ENCODE measurements around the gene SGO1.
"Not testable (repeated sequence)": the region's sequence is repeated elsewhere in the genome, so short reads cannot be mapped to it uniquely, and the experiment has no call there.

The SGO1 gene

DNA sequence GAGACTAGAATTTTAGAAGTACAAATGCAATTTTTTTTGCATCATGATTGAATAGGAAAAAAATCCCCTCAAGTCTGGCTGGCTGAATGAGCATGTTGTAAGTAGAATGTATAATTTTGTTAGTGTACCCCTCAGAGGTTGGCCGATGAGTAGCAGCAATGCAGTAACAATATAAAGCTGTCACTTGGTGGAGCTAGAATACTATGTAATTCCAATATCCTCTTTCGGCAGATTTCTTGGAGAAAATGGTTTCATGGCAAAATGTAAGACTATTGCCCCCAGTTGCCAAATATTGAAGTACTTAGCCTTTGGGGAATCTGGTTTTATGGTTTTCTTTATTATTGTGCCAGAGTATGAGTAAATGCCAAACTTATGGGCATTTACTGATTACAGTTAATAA is 39.8 kb upstream of the SGO1 start:
- Histone ChIP-seq H3K4me1 (no peaks in the 10 kb centered on the region), H3K4me2 (ENCODE audit: low read length) (no peak overlapping the region), H3K27me3 (ENCODE audit: control insufficient read depth, insufficient read depth, low read length) (no peaks in the 10 kb centered on the region), H3K4me3 (ENCODE audit: low read depth, low read length) (no peak overlapping the region), H3K79me2 (no peaks in the 10 kb centered on the region), H2AFZ (peak overlapping the region; percentile 45), H3K27ac (no peak overlapping the region), H3K9me3 (ENCODE audit: control insufficient read depth, low read length) (no peaks in the 10 kb centered on the region), H3K36me3 (ENCODE audit: control insufficient read depth, insufficient read depth, low read length) (no peaks in the 10 kb centered on the region), H3K9ac (no peak overlapping the region)
- TF ChIP-seq, protein P1, sequence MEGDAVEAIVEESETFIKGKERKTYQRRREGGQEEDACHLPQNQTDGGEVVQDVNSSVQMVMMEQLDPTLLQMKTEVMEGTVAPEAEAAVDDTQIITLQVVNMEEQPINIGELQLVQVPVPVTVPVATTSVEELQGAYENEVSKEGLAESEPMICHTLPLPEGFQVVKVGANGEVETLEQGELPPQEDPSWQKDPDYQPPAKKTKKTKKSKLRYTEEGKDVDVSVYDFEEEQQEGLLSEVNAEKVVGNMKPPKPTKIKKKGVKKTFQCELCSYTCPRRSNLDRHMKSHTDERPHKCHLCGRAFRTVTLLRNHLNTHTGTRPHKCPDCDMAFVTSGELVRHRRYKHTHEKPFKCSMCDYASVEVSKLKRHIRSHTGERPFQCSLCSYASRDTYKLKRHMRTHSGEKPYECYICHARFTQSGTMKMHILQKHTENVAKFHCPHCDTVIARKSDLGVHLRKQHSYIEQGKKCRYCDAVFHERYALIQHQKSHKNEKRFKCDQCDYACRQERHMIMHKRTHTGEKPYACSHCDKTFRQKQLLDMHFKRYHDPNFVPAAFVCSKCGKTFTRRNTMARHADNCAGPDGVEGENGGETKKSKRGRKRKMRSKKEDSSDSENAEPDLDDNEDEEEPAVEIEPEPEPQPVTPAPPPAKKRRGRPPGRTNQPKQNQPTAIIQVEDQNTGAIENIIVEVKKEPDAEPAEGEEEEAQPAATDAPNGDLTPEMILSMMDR (IDR thresholded peaks at IDR 0.05): peak; percentile 20

- H3K36me3 ChIP-seq (ENCODE audit: control insufficient read depth, insufficient read depth, low read length): no peaks in the 10 kb centered on the region
- no peak overlapping the region for H3K27ac ChIP-seq
- H3K27me3 ChIP-seq (ENCODE audit: control insufficient read depth, insufficient read depth, low read length): no peaks in the 10 kb centered on the region
- H3K79me2 ChIP-seq: no peaks in the 10 kb centered on the region
- no peak overlapping the region for H3K9ac ChIP-seq
- no peaks in the 10 kb centered on the region for H3K4me1 ChIP-seq
- H3K4me2 ChIP-seq (ENCODE audit: low read length): no peak overlapping the region
- no peaks in the 10 kb centered on the region for H3K9me3 ChIP-seq (ENCODE audit: control insufficient read depth, low read length)
- no peak overlapping the region for H3K4me3 ChIP-seq (ENCODE audit: low read depth, low read length)
- TF ChIP-seq, protein P1 (IDR thresholded peaks at IDR 0.05): no peak
- H2AFZ ChIP-seq: no peak overlapping the region
Measured at GRCh38 chr3:20222274-20222673, 36.3 kb upstream of the SGO1 start.

GRCh38 chr3:20218215-20218614 is 32.2 kb upstream of the SGO1 start:
- H3K36me3 ChIP-seq (ENCODE audit: control insufficient read depth, insufficient read depth, low read length): no peaks in the 10 kb centered on the region
- no peaks in the 10 kb centered on the region for H3K27me3 ChIP-seq (ENCODE audit: control insufficient read depth, insufficient read depth, low read length)
- H3K4me3 ChIP-seq (ENCODE audit: low read depth, low read length): no peak overlapping the region
- no peak overlapping the region for H2AFZ ChIP-seq
- no peak overlapping the region for H3K9ac ChIP-seq
- TF ChIP-seq, protein P1 (IDR thresholded peaks at IDR 0.05): no peak
- H3K4me2 ChIP-seq (ENCODE audit: low read length): no peak overlapping the region
- H3K9me3 ChIP-seq (ENCODE audit: control insufficient read depth, low read length): no peaks in the 10 kb centered on the region
- no peaks in the 10 kb centered on the region for H3K4me1 ChIP-seq
- no peaks in the 10 kb centered on the region for H3K79me2 ChIP-seq
- no peak overlapping the region for H3K27ac ChIP-seq

- H3K79me2 ChIP-seq: no peaks in the 10 kb centered on the region
- no peak overlapping the region for H3K4me2 ChIP-seq (ENCODE audit: low read length)
- H3K4me3 ChIP-seq (ENCODE audit: low read depth, low read length): no peak overlapping the region
- H2AFZ ChIP-seq: no peak overlapping the region
- no peaks in the 10 kb centered on the region for H3K4me1 ChIP-seq
- no peaks in the 10 kb centered on the region for H3K27me3 ChIP-seq (ENCODE audit: control insufficient read depth, insufficient read depth, low read length)
- no peaks in the 10 kb centered on the region for H3K9me3 ChIP-seq (ENCODE audit: control insufficient read depth, low read length)
- TF ChIP-seq, protein P1 (IDR thresholded peaks at IDR 0.05): no peak
- H3K36me3 ChIP-seq (ENCODE audit: control insufficient read depth, insufficient read depth, low read length): no peaks in the 10 kb centered on the region
- H3K9ac ChIP-seq: no peak overlapping the region
- no peak overlapping the region for H3K27ac ChIP-seq
Measured at GRCh38 chr3:20215636-20216035, 29.6 kb upstream of the SGO1 start.

DNA sequence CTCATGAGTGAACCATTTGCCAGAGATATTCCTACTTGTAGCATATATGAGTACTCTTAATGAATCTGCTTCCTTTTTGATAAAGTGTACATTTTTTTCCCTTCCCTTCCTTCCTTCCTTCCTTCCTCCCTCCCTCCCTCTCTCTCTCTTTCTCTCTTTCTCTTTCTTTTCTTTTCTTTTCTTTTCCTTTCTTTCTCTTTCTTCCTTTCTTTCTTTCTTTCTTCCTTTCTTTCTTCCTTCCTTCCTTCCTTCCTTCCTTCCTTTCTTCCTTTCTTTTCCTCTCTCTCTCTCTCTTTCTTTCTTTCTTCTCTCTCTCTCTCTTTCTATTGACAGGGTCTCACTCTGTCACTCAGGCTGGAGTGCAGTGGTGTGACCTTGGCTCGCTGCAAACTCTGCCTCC is 27.5 kb upstream of the SGO1 start:
- not testable (repeated sequence) for H3K4me2 ChIP-seq (ENCODE audit: low read length); H3K27me3 ChIP-seq (ENCODE audit: control insufficient read depth, insufficient read depth, low read length); H3K4me3 ChIP-seq (ENCODE audit: low read depth, low read length); H3K9ac ChIP-seq; H3K4me1 ChIP-seq; H3K27ac ChIP-seq; H3K36me3 ChIP-seq (ENCODE audit: control insufficient read depth, insufficient read depth, low read length); H2AFZ ChIP-seq; H3K79me2 ChIP-seq; H3K9me3 ChIP-seq (ENCODE audit: control insufficient read depth, low read length)

GRCh38 chr3:20207945-20208344 is 21.9 kb upstream of the SGO1 start:
- not testable (repeated sequence) for H3K36me3 ChIP-seq (ENCODE audit: control insufficient read depth, insufficient read depth, low read length); H3K9ac ChIP-seq; H3K27ac ChIP-seq; H3K4me3 ChIP-seq (ENCODE audit: low read depth, low read length); H3K9me3 ChIP-seq (ENCODE audit: control insufficient read depth, low read length); H3K4me2 ChIP-seq (ENCODE audit: low read length); H3K27me3 ChIP-seq (ENCODE audit: control insufficient read depth, insufficient read depth, low read length); H3K4me1 ChIP-seq; H3K79me2 ChIP-seq; H2AFZ ChIP-seq

GRCh38 chr3:20205898-20206297 is 19.9 kb upstream of the SGO1 start:
- H3K4me2 ChIP-seq (ENCODE audit: low read length); H3K4me3 ChIP-seq (ENCODE audit: low read depth, low read length); H3K27me3 ChIP-seq (ENCODE audit: control insufficient read depth, insufficient read depth, low read length); H3K9me3 ChIP-seq (ENCODE audit: control insufficient read depth, low read length); H3K9ac ChIP-seq; H3K79me2 ChIP-seq; H3K27ac ChIP-seq; H3K36me3 ChIP-seq (ENCODE audit: control insufficient read depth, insufficient read depth, low read length); H2AFZ ChIP-seq; H3K4me1 ChIP-seq: not testable (repeated sequence)
